Raji (cell line): ENCODE measurements around the gene MGAT5.

Experiments
- POLR2A ChIP-seq: IDR thresholded peaks from 2 replicates; pipeline ENCODE4 v1.6.1; 2011; ENCODE audit warnings: low read depth, low read length, control low read depth; ENCODE audit not compliant: insufficient read depth

The MGAT5 gene

DNA sequence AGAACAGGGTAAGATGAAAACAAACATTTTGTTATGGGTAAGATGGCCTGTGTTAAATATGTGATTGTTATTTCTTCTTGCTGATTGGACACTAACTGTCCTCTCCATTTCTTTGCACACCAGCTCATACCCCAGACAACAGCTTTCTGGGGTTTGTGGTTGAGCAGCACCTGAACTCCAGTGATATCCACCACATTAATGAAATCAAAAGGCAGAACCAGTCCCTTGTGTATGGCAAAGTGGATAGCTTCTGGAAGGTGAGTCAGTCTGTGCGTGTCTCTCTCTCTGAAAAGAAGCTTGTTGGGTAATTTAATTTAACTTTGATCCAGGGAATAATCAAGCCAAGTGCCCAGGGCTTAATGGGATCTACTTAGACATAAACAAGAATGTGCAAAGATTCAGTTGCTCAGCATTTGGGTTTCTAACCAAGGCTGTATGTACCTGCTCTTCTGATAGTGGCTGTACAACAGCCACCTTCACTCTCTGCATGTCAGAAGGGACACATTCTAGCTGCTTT is 108.3 kb downstream of the MGAT5 start:
- TF ChIP-seq POLR2A: no peak

DNA sequence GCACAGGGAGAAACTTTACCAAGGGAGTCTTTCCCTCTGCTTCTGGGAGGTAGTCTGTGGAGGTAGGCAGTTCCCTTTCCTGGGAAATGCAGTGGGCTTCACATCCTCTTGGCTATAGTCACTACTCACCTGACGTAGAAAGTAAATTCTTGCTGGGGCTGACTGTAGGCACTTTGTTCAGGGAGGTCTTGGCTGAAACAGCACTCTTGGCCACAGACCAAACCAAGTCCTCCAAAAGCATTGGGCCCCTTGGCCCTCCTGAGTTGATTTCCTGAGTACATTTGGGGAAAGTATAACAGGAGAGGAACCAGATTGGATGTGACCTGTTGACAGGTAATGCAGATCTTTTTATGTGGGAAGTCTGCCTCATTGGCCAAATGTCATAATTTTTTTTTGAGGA is 108.9 kb downstream of the MGAT5 start:
- TF ChIP-seq POLR2A: no peak

DNA sequence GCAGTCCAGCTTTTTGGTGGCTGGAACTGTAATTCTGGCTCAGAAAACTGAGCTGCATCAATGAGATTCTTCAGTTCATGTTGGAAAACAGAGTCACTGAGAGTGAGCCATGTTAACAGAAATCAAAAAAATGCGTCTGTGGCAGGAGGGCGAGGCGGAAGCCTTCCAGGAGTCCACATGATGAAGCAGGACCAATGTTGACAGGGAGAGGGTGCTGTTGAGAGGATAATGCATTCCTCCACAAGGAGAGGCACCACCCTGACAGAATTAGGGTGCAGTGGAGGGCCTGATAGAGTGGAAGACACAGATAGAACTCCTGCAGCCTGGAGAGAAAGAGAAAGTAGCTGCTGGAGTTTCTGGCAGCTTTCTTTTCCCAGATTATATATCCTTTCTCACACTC is 111.5 kb downstream of the MGAT5 start:
- TF ChIP-seq POLR2A: no peak

DNA sequence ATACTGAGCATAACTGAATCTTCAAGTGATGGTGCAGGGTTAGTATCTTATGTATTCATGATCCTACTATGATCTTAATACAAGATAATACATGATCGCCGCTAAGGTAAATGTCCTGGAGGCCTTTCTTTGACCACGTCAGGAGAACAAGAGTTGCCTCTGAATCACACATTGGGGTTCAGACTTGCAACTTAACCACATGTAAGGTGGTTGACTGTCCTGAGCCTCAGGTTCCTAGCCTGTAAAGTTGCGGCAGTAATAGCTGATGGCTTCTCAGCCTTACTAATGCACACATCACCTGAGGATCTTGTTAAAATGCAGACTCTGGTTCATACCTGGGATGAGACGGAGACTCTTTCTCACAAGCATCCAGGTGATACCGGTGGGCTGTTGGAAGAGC is 112.5 kb downstream of the MGAT5 start:
- TF ChIP-seq POLR2A: no peak

DNA sequence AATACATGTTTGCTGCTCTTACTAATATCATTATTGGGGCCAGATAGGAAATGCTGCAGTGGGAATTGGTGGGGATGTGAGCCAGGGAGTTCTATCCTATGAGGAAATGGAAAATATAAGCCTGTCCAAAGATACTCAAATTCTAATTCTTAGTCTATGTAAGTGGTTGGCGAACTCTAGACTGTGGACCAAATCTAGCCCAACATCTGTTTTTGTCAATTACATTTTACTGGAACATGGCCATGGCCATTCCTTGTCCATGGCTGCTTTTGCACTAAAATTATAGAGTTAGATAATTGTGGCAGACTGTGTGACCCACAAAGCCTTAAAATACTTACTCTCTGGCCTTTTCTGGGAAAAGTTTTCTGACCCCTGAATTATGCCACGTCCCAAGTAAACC is 113.3 kb downstream of the MGAT5 start:
- TF ChIP-seq POLR2A: no peak

DNA sequence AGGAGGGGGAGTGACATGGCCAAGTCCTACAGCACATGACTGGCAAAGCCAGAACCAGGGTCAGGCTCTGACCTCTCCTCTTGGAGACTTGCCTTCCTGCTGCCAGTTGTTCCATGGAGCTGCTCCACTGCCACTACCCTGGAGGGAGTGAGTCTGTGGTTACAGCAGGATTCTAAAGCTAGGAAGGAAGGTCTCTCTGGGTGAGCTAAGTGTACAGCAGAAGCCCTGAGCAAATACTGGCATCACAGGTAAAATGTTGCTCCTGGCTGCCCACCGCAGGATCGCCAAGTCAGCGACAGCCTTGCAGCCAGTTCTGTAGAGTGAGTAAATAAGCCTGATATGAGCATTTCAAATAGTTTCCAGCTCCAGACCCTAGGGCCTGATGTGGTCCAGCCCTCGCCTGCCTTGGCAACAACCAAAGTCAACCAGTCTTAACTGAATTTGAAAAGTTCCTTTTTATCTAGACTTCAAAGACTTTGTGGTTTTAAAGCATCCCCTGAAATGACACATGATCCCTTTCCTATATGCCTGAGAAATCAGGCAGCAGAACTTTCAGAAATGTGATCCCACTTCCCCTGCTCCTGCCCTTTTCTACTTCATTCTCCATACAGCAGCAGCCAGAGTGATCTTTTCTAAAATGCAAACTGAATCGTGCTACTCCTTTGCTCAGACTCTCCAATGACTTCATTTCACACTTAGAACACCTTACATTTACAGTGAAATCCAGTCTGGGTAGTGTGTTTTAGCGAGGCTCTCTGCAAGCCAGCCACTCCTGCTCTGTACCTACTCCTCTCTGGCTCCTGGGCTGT is 114.3 kb downstream of the MGAT5 start:
- TF ChIP-seq POLR2A: no peak

DNA sequence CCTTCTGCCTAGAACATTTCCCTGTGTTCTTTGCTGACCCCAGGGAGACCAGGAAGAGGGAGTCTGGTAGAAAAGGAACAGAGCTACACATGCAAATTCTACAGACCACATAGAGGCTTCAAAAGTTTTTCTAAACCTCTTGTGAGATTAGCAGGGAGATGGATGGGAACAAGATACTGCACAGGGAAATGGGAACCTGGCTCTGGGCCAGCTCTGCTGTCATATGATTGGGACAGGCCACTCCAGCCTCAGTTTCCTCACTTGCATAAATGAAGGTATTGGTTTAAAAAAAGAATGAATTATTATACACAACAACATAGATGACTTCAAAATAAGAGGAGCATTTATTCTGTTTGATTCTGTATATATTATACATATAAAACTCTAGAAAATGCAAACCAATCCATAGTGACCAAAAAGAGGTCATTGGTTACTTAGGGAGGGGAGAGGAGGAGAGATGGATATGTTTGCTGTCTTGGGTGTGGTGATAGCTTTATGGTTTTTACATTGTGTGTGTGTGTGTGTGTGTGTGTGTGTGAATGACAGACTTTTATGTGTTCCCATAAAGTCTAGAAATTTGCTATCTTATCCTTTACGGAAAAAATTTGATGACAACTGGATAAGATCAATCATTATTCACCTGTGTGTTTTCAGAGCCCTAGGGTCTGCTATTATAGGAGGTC is 115.5 kb downstream of the MGAT5 start:
- no peak for TF ChIP-seq POLR2A

DNA sequence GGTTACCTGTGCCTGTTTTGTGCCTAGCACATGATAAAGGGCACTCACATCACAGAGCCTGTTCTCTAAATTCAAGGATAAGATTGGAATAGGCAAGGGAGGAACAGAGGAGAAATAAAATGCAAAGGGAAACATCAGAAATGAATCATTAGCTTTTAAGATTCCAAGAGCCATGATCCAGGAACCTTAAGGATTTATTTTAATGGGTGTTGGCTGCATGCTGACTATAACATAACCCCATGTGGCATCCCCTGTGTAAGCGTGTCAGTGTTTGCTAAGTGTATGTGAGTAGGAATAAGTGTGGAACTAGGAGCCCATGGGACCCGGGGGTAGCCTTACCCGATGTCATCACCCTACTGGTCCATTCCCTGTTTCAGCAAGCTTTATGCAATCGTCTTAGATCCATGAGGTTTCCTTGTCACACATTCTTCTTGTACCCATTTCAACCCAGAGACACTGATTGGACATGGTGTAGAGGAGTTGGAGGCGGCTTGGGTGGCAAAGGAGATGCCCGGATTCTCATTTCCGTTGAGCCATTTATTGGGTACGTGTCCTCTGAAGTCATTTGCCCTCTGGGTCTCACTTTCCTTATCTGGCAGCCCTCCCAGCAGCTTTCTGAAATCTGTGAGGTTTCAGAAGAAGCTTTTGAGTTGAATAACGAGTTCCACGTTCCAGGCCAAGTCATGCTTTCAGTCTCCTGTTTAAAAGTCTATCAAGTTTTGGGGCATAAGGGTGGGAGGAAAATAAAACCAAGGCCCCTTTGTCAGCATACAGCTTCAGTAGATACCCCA is 117.0 kb downstream of the MGAT5 start:
- TF ChIP-seq POLR2A: no peak

DNA sequence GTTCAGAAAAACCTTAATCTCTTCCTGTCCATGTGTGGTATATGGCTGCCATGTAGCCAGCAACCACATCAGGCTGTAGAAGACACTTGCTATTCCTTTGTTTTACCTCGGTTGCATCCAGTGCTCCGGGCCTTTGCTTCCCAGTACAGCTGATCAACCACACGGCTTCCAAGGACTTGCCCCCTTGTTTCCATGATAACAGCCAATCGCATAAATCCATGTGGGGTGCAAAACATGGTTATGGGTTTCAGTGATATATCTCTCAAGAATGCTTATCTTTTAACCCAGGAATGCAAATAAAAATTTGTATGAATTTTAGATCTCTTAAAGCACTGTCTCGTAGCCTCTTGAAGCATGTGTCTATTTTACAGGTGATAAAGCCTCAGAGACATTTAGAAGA is 118.3 kb downstream of the MGAT5 start:
- TF ChIP-seq POLR2A: no peak

DNA sequence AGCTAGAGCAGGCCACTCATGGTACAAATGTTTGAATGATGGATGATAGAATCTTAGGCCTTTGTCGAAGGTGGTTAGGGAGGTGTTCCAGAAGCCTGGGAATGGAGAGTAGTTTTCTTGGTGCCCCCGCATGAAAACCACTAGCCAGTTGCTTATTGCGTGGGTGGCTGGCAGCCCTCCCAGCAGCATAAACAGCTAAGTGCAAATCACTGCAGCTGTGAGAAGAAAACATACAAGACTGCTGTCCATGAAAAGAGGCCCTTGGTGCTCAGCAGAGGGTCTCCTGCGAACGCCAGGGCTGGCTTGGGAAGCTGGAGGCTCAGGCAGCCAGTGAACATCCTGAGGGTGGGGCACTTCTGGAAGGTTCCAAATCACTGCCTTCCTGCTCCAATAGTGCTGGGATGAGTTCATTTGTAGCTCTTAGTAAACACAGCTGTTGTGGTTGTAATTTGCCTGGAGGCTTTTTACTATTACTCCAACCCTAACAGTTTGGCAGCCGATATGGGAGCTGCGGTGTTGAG is 118.8 kb downstream of the MGAT5 start:
- TF ChIP-seq POLR2A: no peak

DNA sequence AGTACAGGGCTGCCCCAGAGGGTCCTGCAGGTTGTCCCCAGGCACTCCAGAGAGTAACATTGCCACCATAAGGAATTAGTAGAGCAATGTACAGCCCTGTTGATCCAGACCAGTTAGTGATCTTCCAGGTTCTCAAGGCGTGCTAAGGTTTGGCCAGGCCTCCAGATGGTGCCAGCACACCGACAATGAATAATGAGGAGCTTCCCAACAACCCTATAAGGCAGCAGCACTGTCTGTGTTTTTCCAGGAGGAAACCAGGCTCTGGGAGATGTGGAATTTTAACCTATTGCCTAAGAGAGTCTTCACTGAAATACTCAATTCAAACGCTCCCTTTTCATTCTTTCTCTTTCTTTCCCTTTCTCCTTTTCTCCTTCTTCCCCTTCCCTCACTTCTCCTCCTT is 122.1 kb downstream of the MGAT5 start:
- no peak for TF ChIP-seq POLR2A

DNA sequence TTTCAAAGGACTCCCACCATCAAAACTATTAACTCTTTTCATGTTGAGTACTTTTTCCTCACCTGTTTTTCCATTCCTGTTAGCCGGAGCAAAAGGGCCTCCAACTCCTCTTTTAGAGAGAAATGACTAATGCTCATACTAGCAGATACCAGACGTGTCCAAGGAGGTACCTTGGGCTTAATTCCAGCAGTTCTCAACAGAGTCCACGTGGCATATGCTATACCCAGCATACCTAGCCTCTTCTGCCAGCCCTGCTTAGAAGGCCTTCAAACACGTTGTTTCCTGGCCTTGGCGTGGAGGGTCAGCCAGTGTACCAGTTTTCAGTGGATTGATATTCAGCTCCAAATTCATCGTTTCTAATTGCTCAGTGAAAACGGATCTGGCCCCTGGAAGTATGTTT is 123.9 kb downstream of the MGAT5 start:
- no peak for TF ChIP-seq POLR2A

DNA sequence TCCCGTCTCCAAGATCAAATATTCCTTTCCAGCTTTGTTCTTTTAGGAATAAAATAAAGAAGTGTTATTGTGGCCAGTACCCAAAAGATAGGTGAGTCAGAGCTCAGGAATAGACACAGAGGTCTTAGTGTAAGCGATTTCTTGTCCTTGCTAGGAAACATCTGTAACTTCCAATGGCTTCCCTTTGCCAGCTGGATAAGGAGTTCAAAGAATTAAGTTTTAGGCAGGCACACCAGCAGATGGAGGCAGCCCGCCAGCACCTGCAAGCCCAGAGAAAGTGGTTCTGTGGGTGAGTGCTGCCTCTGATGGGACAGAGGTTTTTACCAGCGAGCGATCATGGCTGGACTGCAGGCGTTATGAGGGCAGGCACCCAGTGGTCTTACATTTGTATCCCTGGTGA is 125.4 kb downstream of the MGAT5 start:
- TF ChIP-seq POLR2A: no peak

DNA sequence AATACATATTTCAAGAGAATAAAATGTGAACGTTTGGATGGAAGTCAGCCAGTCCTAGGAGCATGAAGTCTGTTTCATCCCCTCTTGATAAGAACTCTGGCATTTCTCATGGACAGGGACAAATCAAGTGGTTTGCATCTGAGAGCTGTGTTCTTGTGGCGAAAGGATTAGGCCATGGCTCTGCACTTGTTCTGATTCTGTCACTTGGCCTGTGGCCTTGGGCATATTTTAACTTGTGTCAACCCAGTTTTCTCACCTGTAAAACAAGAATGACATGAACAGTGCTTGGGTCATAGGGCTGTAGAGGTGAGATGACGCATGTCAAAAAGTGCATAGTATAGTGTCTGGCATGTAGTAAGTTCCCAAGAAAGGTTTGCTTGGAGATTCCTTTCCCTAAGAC is 125.8 kb downstream of the MGAT5 start:
- no peak for TF ChIP-seq POLR2A

DNA sequence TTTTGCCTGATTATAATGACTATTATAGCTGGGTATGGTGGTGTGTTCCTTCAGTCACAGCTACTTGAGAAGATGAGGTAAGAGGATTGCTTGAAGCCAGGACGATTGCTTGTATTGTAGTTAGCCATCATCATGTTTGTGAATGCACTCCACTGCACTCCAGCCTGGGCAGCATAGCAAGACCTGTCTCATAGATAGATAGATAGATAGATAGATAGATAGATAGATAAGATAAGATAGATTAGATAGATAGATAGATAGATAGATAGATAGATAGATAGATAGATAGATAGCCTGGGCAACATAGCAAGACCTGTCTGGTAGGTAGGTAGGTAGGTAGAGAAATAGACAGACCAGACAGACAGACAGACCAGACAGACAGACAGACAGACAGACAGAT is 127.3 kb downstream of the MGAT5 start:
- no peak for TF ChIP-seq POLR2A
